Skeletal muscle satellite cell (primary cell): Measurements from ENCODE around the gene ARMC12.
A peak's percentile ranks its signal among the peaks of the same experiment; 100 is the strongest.
"Not testable (repeated sequence)": the region's sequence is repeated elsewhere in the genome, so short reads cannot be mapped to it uniquely, and the experiment has no call there.

Experiments used
- H3K27me3 ChIP-seq: 2 replicates; pipeline ENCODE4 v1.7.0; 2013; ENCODE audit warnings: low read length; ENCODE audit not compliant: control insufficient read depth, insufficient read depth
- H3K36me3 ChIP-seq: 2 replicates; pipeline ENCODE4 v1.7.0; 2013; ENCODE audit warnings: mild to moderate bottlenecking, control low read depth, low read length; ENCODE audit not compliant: insufficient read depth
- H3K4me1 ChIP-seq: 2 replicates; pipeline ENCODE4 v1.7.0; 2013; ENCODE audit warnings: low read length; ENCODE audit not compliant: control insufficient read depth, insufficient read depth
- H3K4me2 ChIP-seq: 2 replicates; pipeline ENCODE4 v1.7.0; 2013; ENCODE audit warnings: mild to moderate bottlenecking, low read length
- H3K4me3 ChIP-seq: 2 replicates; pipeline ENCODE4 v1.7.0; 2013; ENCODE audit warnings: low read length
- H3K9ac ChIP-seq: 2 replicates; pipeline ENCODE4 v1.7.0; 2013; ENCODE audit warnings: mild to moderate bottlenecking, low read depth, low read length, moderate library complexity
- H3K9me3 ChIP-seq: replicated peaks from 2 replicates; pipeline ENCODE4 v1.7.0; 2013; ENCODE audit warnings: mild to moderate bottlenecking, control low read depth, low read length

Gene ARMC12

GRCh38 chr6:35728683-35729678 is 7.9 kb upstream of the ARMC12 start:
- H3K36me3 ChIP-seq = no peaks in the 10 kb centered on the region
- H3K9ac ChIP-seq = peak overlapping the region; percentile 81
- H3K4me2 ChIP-seq = peak overlapping the region; percentile 67
- no peaks in the 10 kb centered on the region for H3K27me3 ChIP-seq
- peak overlapping the region; percentile 29 for H3K4me3 ChIP-seq
- peaks cover 90% of the 10 kb centered on the region for H3K4me1 ChIP-seq
- no peaks in the 10 kb centered on the region for H3K9me3 ChIP-seq

GRCh38 chr6:35729722-35730121 is 7.1 kb upstream of the ARMC12 start:
- Histone ChIP-seq H3K4me1 (peaks cover 84% of the 10 kb centered on the region), H3K9ac (peak overlapping the region; percentile 81)

DNA sequence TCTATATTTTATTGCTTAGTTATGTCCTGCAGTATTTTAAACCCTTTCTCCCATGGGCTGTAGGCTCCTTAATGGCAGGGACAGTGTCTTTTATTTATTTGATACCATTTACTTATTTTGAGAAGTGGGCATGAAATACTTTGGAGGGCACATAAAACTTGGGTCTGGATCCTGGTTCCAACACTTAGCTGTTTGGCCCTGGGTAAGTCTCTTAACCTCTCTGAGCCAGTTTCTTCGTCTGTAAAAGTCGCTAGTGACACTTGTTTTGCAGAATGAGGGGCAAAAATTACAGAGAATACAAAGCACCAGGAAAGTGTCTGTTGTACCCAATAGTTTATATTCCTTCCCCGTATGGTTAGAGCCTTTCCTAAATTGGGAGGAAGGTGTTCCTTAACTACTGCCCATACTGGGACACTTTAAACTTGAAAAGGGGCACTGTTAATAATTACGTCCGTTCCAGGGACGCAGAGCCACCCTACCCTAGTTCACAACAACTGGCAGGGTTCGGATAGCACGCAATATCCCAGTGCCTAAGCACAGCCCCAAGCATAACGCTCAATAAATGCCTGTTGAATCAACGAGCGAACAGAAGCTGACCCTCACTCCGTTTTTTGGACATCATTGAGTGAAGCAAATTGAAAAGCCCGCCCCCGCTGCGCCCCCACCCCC is 6.0 kb upstream of the ARMC12 start:
- H3K27me3 ChIP-seq = no peaks in the 10 kb centered on the region
- H3K36me3 ChIP-seq = no peaks in the 10 kb centered on the region
- H3K9ac ChIP-seq = peak overlapping the region; percentile 94
- H3K4me2 ChIP-seq = peak overlapping the region; percentile 94
- H3K4me1 ChIP-seq = peaks cover 79% of the 10 kb centered on the region
- peak overlapping the region; percentile 55 for H3K4me3 ChIP-seq
- H3K9me3 ChIP-seq = no peaks in the 10 kb centered on the region

More at GRCh38 chr6:35729722-35730121, 7.1 kb upstream of the ARMC12 start:
- H3K36me3 ChIP-seq = no peaks in the 10 kb centered on the region
- H3K27me3 ChIP-seq = no peaks in the 10 kb centered on the region
- no peak overlapping the region for H3K4me3 ChIP-seq
- H3K9me3 ChIP-seq = no peaks in the 10 kb centered on the region
- peak overlapping the region; percentile 67 for H3K4me2 ChIP-seq

- peak overlapping the region; percentile 94 for H3K9ac ChIP-seq
- peak overlapping the region; percentile 94 for H3K4me2 ChIP-seq
- no peaks in the 10 kb centered on the region for H3K27me3 ChIP-seq
- no peaks in the 10 kb centered on the region for H3K9me3 ChIP-seq
- H3K4me1 ChIP-seq = peaks cover 78% of the 10 kb centered on the region
- H3K4me3 ChIP-seq = peak overlapping the region; percentile 72
- H3K36me3 ChIP-seq = no peaks in the 10 kb centered on the region
Measured at GRCh38 chr6:35731414-35731735, 5.5 kb upstream of the ARMC12 start.

DNA sequence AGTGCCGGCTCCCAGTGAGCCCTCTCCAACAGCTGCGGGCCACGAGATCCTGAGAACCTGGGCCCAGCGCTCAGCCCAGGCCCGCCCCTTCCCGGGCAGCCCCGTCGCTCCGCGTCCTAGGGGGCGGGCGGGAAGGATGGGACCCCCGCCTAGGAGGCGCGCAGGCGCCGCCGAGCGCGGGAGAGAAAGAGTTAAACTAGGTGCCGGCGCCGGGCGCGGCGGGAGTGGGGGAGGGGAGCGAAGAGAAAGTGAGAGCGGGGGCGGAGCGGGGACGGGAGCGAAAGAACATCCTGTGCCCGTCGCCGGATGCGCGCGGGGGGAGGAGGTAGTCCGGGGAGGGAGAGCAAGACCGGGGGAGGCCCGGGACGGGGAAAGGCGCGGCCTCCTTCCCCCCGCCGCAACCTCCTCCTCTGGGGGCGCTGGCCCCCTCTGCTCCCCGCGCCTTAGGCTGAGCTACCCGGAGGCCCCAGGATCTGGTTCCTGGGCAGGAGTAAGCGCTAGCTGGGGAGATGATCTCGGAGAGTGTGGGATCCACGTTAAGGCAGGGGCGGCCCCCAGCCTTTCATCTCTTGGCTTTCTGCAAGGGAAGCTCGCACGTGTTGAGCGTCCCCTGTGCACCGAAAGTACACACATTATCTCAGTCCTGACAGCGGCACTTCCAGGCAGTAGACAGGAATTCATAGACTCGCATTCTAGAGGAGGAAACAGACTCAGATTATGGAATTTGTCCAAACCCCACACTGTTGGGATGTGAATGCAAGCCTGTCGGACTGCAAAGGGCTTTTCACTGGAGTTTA is 4.9 kb upstream of the ARMC12 start:
- H3K4me2 ChIP-seq = peak overlapping the region; percentile 94
- H3K4me1 ChIP-seq = peaks cover 72% of the 10 kb centered on the region
- H3K4me3 ChIP-seq = peak overlapping the region; percentile 72
- no peaks in the 10 kb centered on the region for H3K27me3 ChIP-seq
- H3K9ac ChIP-seq = peak overlapping the region; percentile 94
- no peaks in the 10 kb centered on the region for H3K36me3 ChIP-seq
- no peaks in the 10 kb centered on the region for H3K9me3 ChIP-seq

GRCh38 chr6:35733633-35734032 is 3.2 kb upstream of the ARMC12 start:
- no peaks in the 10 kb centered on the region for H3K27me3 ChIP-seq
- H3K4me2 ChIP-seq = no peak overlapping the region
- no peak overlapping the region for H3K9ac ChIP-seq
- no peaks in the 10 kb centered on the region for H3K9me3 ChIP-seq
- no peak overlapping the region for H3K4me3 ChIP-seq
- H3K4me1 ChIP-seq = peaks cover 57% of the 10 kb centered on the region
- H3K36me3 ChIP-seq = no peaks in the 10 kb centered on the region

DNA sequence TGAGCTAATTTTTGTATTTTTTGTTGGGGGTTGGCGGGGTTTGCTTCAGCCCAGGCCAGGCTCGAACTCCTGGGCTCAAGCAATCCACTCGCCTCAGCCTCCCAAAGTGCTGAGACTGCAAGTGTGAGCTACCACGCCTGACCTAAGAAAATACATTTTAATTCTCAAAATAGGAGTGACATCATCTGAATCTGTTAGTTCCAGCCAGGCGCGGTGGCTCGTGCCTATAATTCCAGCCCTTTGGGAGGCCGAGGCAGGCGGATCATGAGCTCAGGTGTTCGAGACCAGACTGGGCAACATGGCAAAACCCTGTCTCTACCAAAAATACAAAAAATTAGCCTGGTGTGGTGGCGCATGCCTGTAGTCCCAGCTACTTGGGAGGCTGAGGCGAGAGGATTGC is 2.5 kb upstream of the ARMC12 start:
- H3K36me3 ChIP-seq = not testable (repeated sequence)
- H3K4me1 ChIP-seq = peaks cover 51% of the 10 kb centered on the region

GRCh38 chr6:35735452-35735851 is 1.4 kb upstream of the ARMC12 start:
- Histone ChIP-seq H3K36me3 (no peaks in the 10 kb centered on the region), H3K4me1 (peaks cover 40% of the 10 kb centered on the region), H3K4me3 (no peak overlapping the region), H3K4me2 (no peak overlapping the region), H3K9me3 (no peaks in the 10 kb centered on the region), H3K27me3 (no peaks in the 10 kb centered on the region), H3K9ac (no peak overlapping the region)

More for the DNA sequence above, 2.5 kb upstream of the ARMC12 start:
- not testable (repeated sequence) for H3K4me3 ChIP-seq, H3K9ac ChIP-seq, H3K9me3 ChIP-seq, H3K4me2 ChIP-seq, H3K27me3 ChIP-seq

DNA sequence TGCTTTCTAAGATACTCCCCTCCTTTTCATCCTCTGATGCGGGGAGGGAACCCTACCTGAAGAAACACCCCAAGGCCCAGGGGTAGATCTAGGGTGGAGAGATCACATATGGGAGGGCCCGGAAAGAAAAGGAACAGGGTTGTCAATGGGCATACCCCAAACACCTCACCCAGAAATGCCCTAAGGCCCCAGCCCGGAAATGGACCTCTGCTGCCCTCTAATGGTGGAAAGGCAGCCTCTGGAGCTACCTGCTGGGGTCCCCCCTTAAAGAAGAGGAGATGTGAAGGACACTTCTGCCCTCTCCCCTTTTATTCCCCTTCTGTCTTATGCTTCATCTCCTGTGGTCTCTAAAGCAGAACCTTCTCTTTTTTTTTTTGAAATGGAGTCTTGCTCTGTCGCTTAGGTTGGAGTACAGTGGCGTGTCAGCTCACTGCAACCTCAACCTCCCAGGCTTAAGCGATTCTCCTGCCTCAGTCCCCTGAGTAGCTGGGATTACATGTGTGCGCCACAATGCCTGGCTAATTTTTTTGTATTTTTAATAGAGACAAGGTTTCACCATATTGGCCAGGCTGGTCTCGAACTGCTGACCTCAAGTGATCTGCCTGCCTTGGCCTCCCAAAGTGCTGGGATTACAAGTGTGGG is 458 bp upstream of the ARMC12 start:
- no peak overlapping the region for H3K9ac ChIP-seq
- no peaks in the 10 kb centered on the region for H3K27me3 ChIP-seq
- no peak overlapping the region for H3K4me2 ChIP-seq
- no peaks in the 10 kb centered on the region for H3K9me3 ChIP-seq
- peaks cover 33% of the 10 kb centered on the region for H3K4me1 ChIP-seq
- H3K4me3 ChIP-seq = no peak overlapping the region
- H3K36me3 ChIP-seq = no peaks in the 10 kb centered on the region

DNA sequence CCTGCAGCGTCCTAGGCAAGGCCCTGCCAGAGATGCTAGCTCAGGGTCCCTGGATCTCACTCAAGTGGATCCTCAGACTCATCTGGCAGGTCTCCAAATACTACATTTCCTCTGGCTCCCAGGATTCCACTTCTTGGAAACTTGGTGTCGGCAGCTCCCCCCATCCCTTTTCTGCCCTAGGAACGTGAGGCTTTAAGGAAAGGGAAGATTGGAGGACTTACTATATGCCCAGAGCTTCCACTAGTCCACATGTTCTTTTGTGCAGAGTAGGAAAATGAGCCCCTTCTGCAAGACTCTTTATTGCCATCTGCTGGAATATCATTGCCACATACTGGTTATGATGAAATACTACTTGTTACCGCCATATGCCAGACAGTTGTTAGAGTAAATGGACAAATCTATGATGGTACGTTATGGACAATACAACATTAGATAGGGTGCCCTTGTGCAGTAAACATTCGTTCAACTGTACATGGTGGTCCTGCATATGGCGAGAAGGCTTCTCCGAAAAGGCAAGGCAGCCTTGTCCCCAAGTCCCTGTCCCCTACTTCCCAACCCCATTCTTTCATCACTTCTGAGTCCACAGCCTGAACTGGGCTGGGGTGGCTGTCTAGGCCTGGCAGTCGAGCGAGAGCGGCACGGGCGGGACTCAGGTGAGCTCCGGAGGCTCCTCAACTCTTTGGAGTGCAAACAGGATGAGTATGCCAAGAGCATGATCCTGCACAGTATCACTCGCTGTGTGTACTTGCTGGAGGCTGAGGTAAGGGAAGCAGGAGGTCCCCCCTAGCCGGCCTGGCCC is 780 bp downstream of the ARMC12 start:
- Histone ChIP-seq H3K4me2 (no peak overlapping the region), H3K27me3 (no peaks in the 10 kb centered on the region), H3K9ac (no peak overlapping the region), H3K4me1 (peaks cover 23% of the 10 kb centered on the region), H3K4me3 (no peak overlapping the region), H3K9me3 (no peaks in the 10 kb centered on the region), H3K36me3 (no peaks in the 10 kb centered on the region)
